IPS DF 6.9 (cell line): ENCODE measurements around the gene SNAPIN.

Experiments
- DNase-seq: peaks from one replicate; pipeline ENCODE4 v3.0.0-alpha.2; 2013; ENCODE audit warnings: low read depth, low spot score
- H3K27ac ChIP-seq: one replicate; pipeline ENCODE4 v1.5.1; 2013; ENCODE audit warnings: low read length, control low read depth
- H3K27me3 ChIP-seq: 2 replicates; pipeline ENCODE4 v1.6.1; 2013; ENCODE audit warnings: mild to moderate bottlenecking, low read length; ENCODE audit not compliant: control insufficient read depth, insufficient read depth
- H3K36me3 ChIP-seq: 2 replicates; pipeline ENCODE4 v1.6.1; 2013; ENCODE audit warnings: low read length; ENCODE audit not compliant: control insufficient read depth, insufficient read depth
- H3K4me1 ChIP-seq: 2 replicates; pipeline ENCODE4 v1.6.1; 2013; ENCODE audit warnings: low read length; ENCODE audit not compliant: control insufficient read depth, insufficient read depth
- H3K4me3 ChIP-seq: 2 replicates; pipeline ENCODE4 v1.5.1; 2013; ENCODE audit warnings: mild to moderate bottlenecking, low read length
- H3K9me3 ChIP-seq: 2 replicates; pipeline ENCODE4 v1.6.1; 2013; ENCODE audit warnings: low read length, inconsistent platforms; ENCODE audit not compliant: control insufficient read depth, insufficient read depth
- WGBS: extraction: QIAGEN DNeasy Blood & Tissue Kit; methylation state at CpG from one replicate; pipeline ENCODE4 v1.1.7; 2013; ENCODE audit warnings: mixed read lengths, missing lambda C conversion rate; ENCODE audit not compliant: insufficient read length, insufficient coverage; 5-methylcytosine and 5-hydroxymethylcytosine counted together

The SNAPIN gene

DNA sequence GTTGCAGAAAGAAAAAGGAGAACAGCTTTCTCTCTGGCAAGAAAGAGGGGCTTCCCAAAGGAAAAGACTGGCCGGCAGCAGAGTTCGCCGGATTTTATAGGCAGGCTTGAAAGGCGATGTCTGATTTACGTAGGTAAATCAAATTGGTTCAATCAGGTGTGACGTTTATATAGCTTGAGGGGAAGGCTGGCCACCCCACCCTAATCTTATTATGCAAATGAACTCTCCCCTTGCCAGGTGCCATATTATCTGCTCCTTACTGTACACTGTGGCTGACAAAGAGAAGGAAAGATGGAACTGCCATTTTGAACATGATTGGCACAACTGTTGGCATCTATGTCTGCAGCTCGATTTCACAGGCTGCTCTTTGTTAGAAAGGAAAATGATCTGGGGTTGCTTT lies 52.5 kb downstream of the SNAPIN start:
- Histone ChIP-seq H3K27ac (no peak overlapping the region), H3K36me3 (no peaks in the 10 kb centered on the region), H3K9me3 (no peaks in the 10 kb centered on the region), H3K4me1 (no peaks in the 10 kb centered on the region), H3K4me3 (no peak overlapping the region), H3K27me3 (no peaks in the 10 kb centered on the region)
- WGBS = no CpG with 5 or more reads among the region's 7 CpGs
- DNase-seq = no peak
